GM12865 (cell line): ENCODE data around the gene APH1B.

Source experiments
- DNase-seq: peaks from one replicate; pipeline ENCODE4 v3.0.0; 2010; ENCODE audit warnings: low read depth
- H3K4me3 ChIP-seq: 2 replicates; pipeline ENCODE4 v1.5.1; 2011; ENCODE audit warnings: mild to moderate bottlenecking, low read depth, low read length, control low read depth
- CTCF ChIP-seq: IDR thresholded peaks from 2 replicates; pipeline ENCODE4 v1.5.1; 2011; ENCODE audit warnings: low read length, control low read depth, low read depth, inconsistent platforms; ENCODE audit not compliant: insufficient read depth; ENCODE audit errors: missing control alignments

APH1B gene

GRCh38 chr15:63344731-63345390, 67.5 kb downstream of the APH1B start:
- no peak for TF ChIP-seq CTCF
- H3K4me3 ChIP-seq = no peak overlapping the region
- DNase-seq = no peak

DNA sequence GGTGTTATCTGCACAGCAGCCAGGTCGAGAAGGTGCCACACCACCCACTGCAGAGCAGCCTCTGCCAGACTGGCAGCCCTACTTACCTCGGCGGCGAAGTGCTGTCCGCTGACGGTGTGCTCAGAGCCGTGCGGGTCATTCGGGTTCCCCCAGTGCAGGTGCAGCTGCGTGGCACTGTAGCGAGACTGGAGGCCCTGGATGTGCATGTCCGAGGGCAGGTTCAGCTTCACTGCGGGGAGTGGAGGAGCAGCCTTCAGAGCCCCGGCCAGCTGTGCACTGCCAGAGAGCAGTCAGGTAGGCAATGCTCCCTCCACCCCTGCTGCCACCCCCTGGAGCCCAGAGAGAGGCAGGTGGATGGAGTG, 68.0 kb downstream of the APH1B start:
- no peak for DNase-seq
- H3K4me3 ChIP-seq = no peak overlapping the region
- no peak for TF ChIP-seq CTCF

DNA sequence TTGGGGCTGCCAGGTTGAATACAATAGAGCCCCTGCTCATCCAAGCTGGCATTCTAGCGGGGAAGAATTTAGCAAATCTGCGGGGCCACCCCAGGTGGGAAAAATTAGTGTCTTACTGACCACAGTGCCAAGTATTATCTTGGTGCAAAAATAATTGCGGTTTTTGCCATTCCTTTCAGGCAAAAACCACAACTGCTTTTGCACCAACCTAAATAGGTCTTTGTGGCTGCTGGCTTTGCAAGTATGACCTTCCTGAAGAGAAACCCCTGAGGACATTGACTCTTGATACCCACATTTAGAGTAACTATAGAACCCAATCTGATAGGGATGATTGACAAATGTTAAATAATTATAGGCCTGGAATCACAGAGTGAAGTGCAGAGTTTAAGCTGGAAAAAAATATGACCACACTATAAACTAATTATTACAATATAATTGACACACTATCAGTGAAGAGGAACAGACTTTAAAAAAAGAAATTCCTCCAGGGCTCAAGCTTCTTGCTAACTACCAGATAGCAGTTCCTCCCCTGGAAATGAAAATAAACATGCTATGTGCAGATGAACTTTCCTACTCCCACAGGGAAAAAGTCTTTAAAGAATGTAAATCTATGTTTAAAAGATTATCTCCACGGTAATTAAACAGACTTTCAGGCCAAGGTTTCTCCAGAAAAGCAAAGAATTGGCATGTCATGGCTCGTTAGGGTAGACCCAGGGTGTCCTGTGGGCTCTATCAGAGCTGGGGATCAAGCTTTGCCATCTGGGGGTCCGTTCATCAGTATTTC, 69.9 kb downstream of the APH1B start:
- DNase-seq = no peak
- no peak overlapping the region for H3K4me3 ChIP-seq
- no peak for TF ChIP-seq CTCF

GRCh38 chr15:63348392-63348791, 71.0 kb downstream of the APH1B start:
- DNase-seq = no peak
- no peak overlapping the region for H3K4me3 ChIP-seq

GRCh38 chr15:63349156-63349555, 71.8 kb downstream of the APH1B start:
- no peak for TF ChIP-seq CTCF
- no peak for DNase-seq
- H3K4me3 ChIP-seq = no peak overlapping the region

More at GRCh38 chr15:63348392-63348791, 71.0 kb downstream of the APH1B start:
- no peak for TF ChIP-seq CTCF

- no peak for TF ChIP-seq CTCF
- no peak for DNase-seq
- no peak overlapping the region for H3K4me3 ChIP-seq
These were observed 72.2 kb downstream of the APH1B start for GRCh38 chr15:63349621-63350020.
